ENCODE measurements around the gene HOXA2. TPM values are rescaled to one million over a fixed set of nuclear protein-coding genes. Genes with fewer than 3 reads are reported as not detected.

HOXA2 gene
- total RNA-seq, 5 donors from 2014 or later (not counting 1 experiment from before 2014, with no cell fraction given), result not detected

DNA sequence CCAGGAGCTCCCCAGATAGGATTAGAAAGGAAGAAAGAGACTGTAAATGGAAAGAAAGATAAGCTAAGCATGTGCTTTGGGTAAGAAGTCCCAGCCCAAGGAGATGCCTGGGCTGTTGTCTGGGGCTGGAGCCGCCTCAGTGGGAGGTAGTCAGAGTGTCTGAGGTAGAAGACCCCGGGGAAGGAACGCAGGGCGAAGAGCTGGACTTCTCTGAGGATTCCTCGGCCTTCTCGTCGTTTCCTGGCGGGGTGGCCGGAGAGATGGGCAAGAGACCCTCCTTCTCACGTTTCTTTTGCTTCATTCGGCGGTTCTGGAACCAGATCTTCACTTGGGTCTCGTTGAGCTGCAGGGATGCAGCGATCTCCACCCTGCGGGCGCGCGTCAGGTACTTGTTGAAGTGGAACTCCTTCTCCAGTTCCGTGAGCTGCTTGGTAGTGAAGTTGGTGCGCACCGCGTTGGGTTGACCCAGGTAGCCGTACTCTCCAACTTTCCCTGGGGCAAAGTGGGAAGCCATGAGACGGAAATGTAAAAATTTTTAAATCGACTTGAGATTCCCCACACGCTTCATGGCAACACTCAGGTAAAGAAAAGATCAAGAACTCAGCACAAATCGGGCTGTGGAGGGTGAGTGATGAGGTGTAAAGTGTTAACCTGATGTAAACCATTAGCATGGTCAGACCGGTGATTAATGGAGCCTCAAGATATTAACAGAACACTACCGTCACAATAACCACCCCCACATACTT lies 8.0 kb downstream of the HOXA2 start:
- CTCF ChIA-PET, result interaction anchor here in 1 of 2 donors (0.6 kb wide), 1 partner anchor 33 kb away, joined by 3 read pairs; no protein-coding TSS in a partner anchor
- no peak for DNase-seq
- Mint-ChIP-seq H3K9me3 (no peaks in the 10 kb centered on the region), H3K27me3 (peaks cover 72 to 83% of the 10 kb centered on the region in 2 donors), H3K36me3 (peaks cover 9% of the 10 kb centered on the region), H3K27ac (no peak overlapping the region), H3K4me3 (peak overlapping the region; percentile 81 to 92 (median 83)), H3K4me1 (peaks cover 29 to 37% (median 31%) of the 10 kb centered on the region in 3 donors)
- ATAC-seq (replicated peaks in 1 of 4), result no peak
- WGBS (ENCODE audit: insufficient coverage), result 73% methylated on average over 15 of the region's 29 CpGs
- Histone ChIP-seq H3K4me1 (ENCODE audit: control insufficient read depth in 1 of 2, extremely low read depth in 1 of 2, insufficient read depth in 2 of 2, low read length in 2 of 2) (peaks cover 6 to 34% of the 10 kb centered on the region in 2 experiments), H3K27me3 (replicated peaks in 1 of 2; ENCODE audit: control insufficient read depth in 2 of 2, extremely low read depth in 1 of 2, insufficient read depth in 2 of 2, low read length in 1 of 2) (peaks cover 20 to 40% of the 10 kb centered on the region in 2 experiments), H3K36me3 (ENCODE audit: control insufficient read depth in 2 of 2, extremely low read depth in 1 of 2, insufficient read depth in 1 of 2, low read length in 1 of 2) (no peaks in the 10 kb centered on the region), H3K27ac (ENCODE audit: low read length) (no peak overlapping the region), H3K9me3 (no peaks in the 10 kb centered on the region), H3K4me3 (ENCODE audit: control insufficient read depth in 1 of 2, extremely low read depth in 1 of 2, low read length in 1 of 2) (no peak overlapping the region)
- POLR2A ChIA-PET, result no interaction called here

DNA sequence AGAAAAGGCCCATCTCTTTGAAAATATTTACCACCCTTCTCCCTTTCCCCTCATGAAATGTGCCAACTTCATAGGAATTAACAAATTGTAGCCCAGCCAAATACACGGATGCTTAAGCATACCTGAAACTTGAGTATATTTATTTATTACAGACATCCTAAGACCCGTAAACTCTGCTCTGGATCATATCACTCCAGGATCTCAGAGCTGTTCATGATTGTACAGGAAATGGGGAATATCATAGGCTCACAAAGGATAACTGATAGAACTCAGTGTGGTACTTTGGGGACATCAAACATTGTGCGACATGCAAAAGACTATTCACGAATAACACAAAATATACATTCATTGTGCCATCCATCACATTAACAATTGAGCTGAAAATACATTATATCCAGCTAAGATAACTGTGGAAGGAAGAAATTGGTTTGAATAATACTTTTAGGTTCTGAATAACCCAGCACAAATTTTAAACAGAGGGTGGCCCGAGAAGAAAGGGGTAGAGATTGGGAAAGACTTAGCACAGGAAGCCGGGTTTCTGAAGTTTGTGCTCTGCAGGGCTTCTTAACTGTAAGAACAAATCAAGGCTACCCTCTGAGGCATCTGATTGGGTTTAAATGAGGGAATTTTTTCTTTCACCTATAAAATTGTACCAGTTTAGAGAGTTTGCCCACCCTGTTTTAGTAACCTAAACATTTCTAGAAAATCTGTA lies 9.1 kb downstream of the HOXA2 start:
- Histone ChIP-seq H3K4me3 (ENCODE audit: control insufficient read depth in 1 of 2, extremely low read depth in 1 of 2, low read length in 1 of 2) (no peak overlapping the region), H3K27ac (ENCODE audit: low read length) (no peak overlapping the region), H3K4me1 (ENCODE audit: control insufficient read depth in 1 of 2, extremely low read depth in 1 of 2, insufficient read depth in 2 of 2, low read length in 2 of 2) (peaks cover 6 to 29% of the 10 kb centered on the region in 2 experiments), H3K36me3 (ENCODE audit: control insufficient read depth in 2 of 2, extremely low read depth in 1 of 2, insufficient read depth in 1 of 2, low read length in 1 of 2) (no peaks in the 10 kb centered on the region), H3K27me3 (replicated peaks in 1 of 2; ENCODE audit: control insufficient read depth in 2 of 2, extremely low read depth in 1 of 2, insufficient read depth in 2 of 2, low read length in 1 of 2) (peaks cover 27 to 34% of the 10 kb centered on the region in 2 experiments), H3K9me3 (no peaks in the 10 kb centered on the region)
- peaks cover 2% of the 10 kb centered on the region for H3K36me3 Mint-ChIP-seq
- H3K9me3 Mint-ChIP-seq, result no peaks in the 10 kb centered on the region
- peaks cover 26 to 31% (median 27%) of the 10 kb centered on the region in 3 donors for H3K4me1 Mint-ChIP-seq
- no peak for ATAC-seq (replicated peaks in 1 of 4)
- H3K27ac Mint-ChIP-seq, result no peak overlapping the region
- DNase-seq, result no peak
- no peak overlapping the region for H3K4me3 Mint-ChIP-seq
- ChIA-PET POLR2A (no interaction called here), CTCF (interaction anchor here in 1 of 2 donors (0.5 to 1.0 kb wide), 3 partner anchors 50 to 410 kb away, joined by 3 to 4 read pairs (median 3); no protein-coding TSS in a partner anchor)
- peaks cover 74 to 83% of the 10 kb centered on the region in 2 donors for H3K27me3 Mint-ChIP-seq
- no CpG with 5 or more reads among the region's 6 CpGs for WGBS (ENCODE audit: insufficient coverage)

DNA sequence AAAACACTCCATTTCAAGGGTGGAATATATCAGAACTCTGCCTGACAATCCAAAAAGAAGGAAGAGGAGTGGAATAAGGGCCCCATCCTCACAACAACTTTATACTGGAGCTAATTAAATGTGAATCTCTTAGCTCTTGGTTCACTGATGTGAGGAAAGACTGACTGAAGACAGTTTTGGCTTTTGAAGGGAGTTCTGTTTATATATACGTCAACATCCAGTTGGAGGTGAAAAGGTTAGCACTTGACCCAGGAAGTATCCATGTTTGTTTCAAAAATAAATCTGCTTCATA lies 9.7 kb downstream of the HOXA2 start:
- no peaks in the 10 kb centered on the region for H3K36me3 ChIP-seq (ENCODE audit: control insufficient read depth in 2 of 2, extremely low read depth in 1 of 2, insufficient read depth in 1 of 2, low read length in 1 of 2)
- H3K9me3 ChIP-seq, result no peaks in the 10 kb centered on the region
- H3K27me3 ChIP-seq (replicated peaks in 1 of 2; ENCODE audit: control insufficient read depth in 2 of 2, extremely low read depth in 1 of 2, insufficient read depth in 2 of 2, low read length in 1 of 2), result peaks cover 26 to 34% of the 10 kb centered on the region in 2 experiments
- no peak overlapping the region for H3K4me3 ChIP-seq (ENCODE audit: control insufficient read depth in 1 of 2, extremely low read depth in 1 of 2, low read length in 1 of 2)
- CTCF ChIA-PET, result interaction anchor here in 1 of 2 donors (0.5 to 1.0 kb wide), 3 partner anchors 49 to 410 kb away, joined by 3 to 4 read pairs (median 3); no protein-coding TSS in a partner anchor
- Mint-ChIP-seq H3K4me3 (no peak overlapping the region), H3K27ac (no peak overlapping the region), H3K36me3 (peaks cover 2% of the 10 kb centered on the region), H3K9me3 (no peaks in the 10 kb centered on the region), H3K27me3 (peaks cover 77 to 82% of the 10 kb centered on the region in 2 donors), H3K4me1 (peaks cover 23 to 31% (median 25%) of the 10 kb centered on the region in 3 donors)
- no peak overlapping the region for H3K27ac ChIP-seq (ENCODE audit: low read length)
- DNase-seq, result no peak
- no CpG with 5 or more reads among the region's 1 CpG for WGBS (ENCODE audit: insufficient coverage)
- peaks cover 6 to 29% of the 10 kb centered on the region in 2 experiments for H3K4me1 ChIP-seq (ENCODE audit: control insufficient read depth in 1 of 2, extremely low read depth in 1 of 2, insufficient read depth in 2 of 2, low read length in 2 of 2)
- POLR2A ChIA-PET, result interaction anchor here in 1 of 2 donors (0.6 kb wide), 1 partner anchor 267 kb away, joined by 9 read pairs; no protein-coding TSS in a partner anchor
- no peak for ATAC-seq (replicated peaks in 1 of 4)

DNA sequence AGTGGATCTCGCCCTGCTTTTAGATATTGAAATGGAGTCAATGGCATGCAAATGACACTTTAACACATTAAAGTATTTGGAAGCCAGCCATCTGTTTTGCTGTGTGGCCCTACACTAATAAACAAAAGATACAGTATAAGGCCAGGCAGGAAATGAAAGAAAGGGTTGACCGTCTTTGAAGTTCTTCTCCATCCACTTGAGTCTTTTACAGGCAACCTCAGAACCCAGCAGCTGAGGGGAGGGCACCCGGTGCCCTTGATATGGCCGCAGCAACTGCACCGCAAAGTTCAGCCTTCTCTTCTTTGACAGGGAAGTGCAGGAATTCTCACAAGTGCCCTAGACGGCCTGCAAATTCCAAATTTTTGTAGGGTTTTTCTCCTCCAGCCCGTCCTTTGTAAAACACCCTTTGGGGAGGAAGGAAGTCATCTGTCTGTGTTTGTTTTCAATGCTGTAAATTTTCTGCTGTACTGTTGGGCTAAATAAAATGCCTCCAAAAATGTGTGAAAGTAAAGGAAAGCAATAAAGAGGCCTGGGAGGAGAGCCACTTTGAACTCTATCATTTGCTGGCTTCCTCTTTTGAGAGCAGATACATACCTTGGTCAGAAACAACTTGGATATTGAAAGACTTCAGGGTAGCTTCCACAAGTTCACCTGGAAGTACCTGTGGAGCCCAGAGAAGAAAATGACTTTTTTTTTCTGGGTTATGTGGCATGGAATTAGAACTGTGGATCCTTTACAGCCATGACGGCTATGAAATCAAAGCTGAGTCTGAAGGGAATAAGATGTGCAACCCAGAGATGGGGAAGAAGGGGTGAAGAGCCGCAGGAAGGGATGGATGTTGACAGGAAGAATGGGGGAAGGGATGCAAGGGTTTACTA lies 10.3 kb downstream of the HOXA2 start:
- no peaks in the 10 kb centered on the region for H3K9me3 ChIP-seq
- peaks cover 80 to 82% of the 10 kb centered on the region in 2 donors for H3K27me3 Mint-ChIP-seq
- peaks cover 17 to 30% (median 24%) of the 10 kb centered on the region in 3 donors for H3K4me1 Mint-ChIP-seq
- ATAC-seq (replicated peaks in 1 of 4), result no peak
- no peak overlapping the region for H3K4me3 Mint-ChIP-seq
- 20% methylated on average over 5 of the region's 9 CpGs for WGBS (ENCODE audit: insufficient coverage)
- H3K27ac Mint-ChIP-seq, result no peak overlapping the region
- H3K9me3 Mint-ChIP-seq, result no peaks in the 10 kb centered on the region
- peaks cover under 1% of the 10 kb centered on the region for H3K36me3 Mint-ChIP-seq
- H3K4me1 ChIP-seq (ENCODE audit: control insufficient read depth in 1 of 2, extremely low read depth in 1 of 2, insufficient read depth in 2 of 2, low read length in 2 of 2), result peaks cover 3 to 27% of the 10 kb centered on the region in 2 experiments
- no peak for DNase-seq
- no peaks in the 10 kb centered on the region for H3K36me3 ChIP-seq (ENCODE audit: control insufficient read depth in 2 of 2, extremely low read depth in 1 of 2, insufficient read depth in 1 of 2, low read length in 1 of 2)
- no peak overlapping the region for H3K4me3 ChIP-seq (ENCODE audit: control insufficient read depth in 1 of 2, extremely low read depth in 1 of 2, low read length in 1 of 2)
- ChIA-PET CTCF (interaction anchor here in 1 of 2 donors (1.0 kb wide), 1 partner anchor 69 kb away, joined by 4 read pairs; no protein-coding TSS in a partner anchor), POLR2A (interaction anchor here in 1 of 2 donors (0.6 kb wide), 1 partner anchor 267 kb away, joined by 9 read pairs; no protein-coding TSS in a partner anchor)
- peaks cover 21 to 37% of the 10 kb centered on the region in 2 experiments for H3K27me3 ChIP-seq (replicated peaks in 1 of 2; ENCODE audit: control insufficient read depth in 2 of 2, extremely low read depth in 1 of 2, insufficient read depth in 2 of 2, low read length in 1 of 2)
- no peak overlapping the region for H3K27ac ChIP-seq (ENCODE audit: low read length)

DNA sequence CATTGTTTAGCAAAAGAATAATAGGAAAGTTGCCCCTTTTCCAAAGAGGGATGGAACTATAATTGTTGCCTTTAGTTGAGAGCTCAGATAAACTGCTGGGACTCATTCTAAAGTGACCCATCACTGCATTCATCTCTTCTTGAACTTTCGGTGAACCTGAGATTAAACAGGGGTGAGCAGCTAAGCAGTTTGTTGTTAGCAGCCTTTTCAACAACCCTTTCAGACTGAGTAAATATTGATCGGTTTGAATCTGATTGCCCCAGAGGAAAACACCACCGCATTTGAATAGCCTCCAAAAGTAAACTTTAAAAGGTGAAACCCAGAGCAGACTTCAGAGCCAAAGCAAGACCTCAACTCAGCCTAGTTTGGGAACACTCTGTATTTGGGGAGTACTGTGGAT lies 11.4 kb downstream of the HOXA2 start:
- H3K9me3 ChIP-seq, result no peaks in the 10 kb centered on the region
- H3K27ac ChIP-seq (ENCODE audit: low read length), result no peak overlapping the region
- no peak for ATAC-seq (replicated peaks in 1 of 4)
- H3K27me3 Mint-ChIP-seq, result peaks cover 80 to 84% of the 10 kb centered on the region in 2 donors
- H3K4me1 Mint-ChIP-seq, result peaks cover 14 to 26% (median 22%) of the 10 kb centered on the region in 3 donors
- no peaks in the 10 kb centered on the region for H3K9me3 Mint-ChIP-seq
- peaks cover 21 to 34% of the 10 kb centered on the region in 2 experiments for H3K27me3 ChIP-seq (replicated peaks in 1 of 2; ENCODE audit: control insufficient read depth in 2 of 2, extremely low read depth in 1 of 2, insufficient read depth in 2 of 2, low read length in 1 of 2)
- H3K4me1 ChIP-seq (ENCODE audit: control insufficient read depth in 1 of 2, extremely low read depth in 1 of 2, insufficient read depth in 2 of 2, low read length in 2 of 2), result peaks cover 0 to 18% of the 10 kb centered on the region in 2 experiments
- H3K27ac Mint-ChIP-seq, result no peak overlapping the region
- H3K4me3 ChIP-seq (ENCODE audit: control insufficient read depth in 1 of 2, extremely low read depth in 1 of 2, low read length in 1 of 2), result no peak overlapping the region
- ChIA-PET CTCF (no interaction called here), POLR2A (interaction anchor here (0.6 kb wide), 2 partner anchors 21 to 224 kb away, joined by 3 read pairs; no protein-coding TSS in a partner anchor)
- H3K4me3 Mint-ChIP-seq, result no peak overlapping the region
- no CpG with 5 or more reads among the region's 3 CpGs for WGBS (ENCODE audit: insufficient coverage)
- no peaks in the 10 kb centered on the region for H3K36me3 ChIP-seq (ENCODE audit: control insufficient read depth in 2 of 2, extremely low read depth in 1 of 2, insufficient read depth in 1 of 2, low read length in 1 of 2)
- no peaks in the 10 kb centered on the region for H3K36me3 Mint-ChIP-seq
- no peak for DNase-seq

All from T-cell (primary cell).